IMR-90 (cell line): ENCODE results near the gene STMN3. TPM values are rescaled to one million over a fixed set of nuclear protein-coding genes. Genes with fewer than 3 reads are reported as not detected.

Source experiments
- ATAC-seq: fragments of 200-7000 bp; cut with Tn5 transposase; 2 replicates; pipeline ENCODE4 v1.9.1; 2020; ENCODE audit warnings: low read depth, mild to moderate bottlenecking, moderate library complexity
- Bru-seq: library from RNA; stranded (reverse); fragments of 400-500 nt; gene quantifications from one replicate; lab custom pipeline; 2021; lab: Mats Ljungman, UMichigan
- BruChase-seq, 2 experiments: library from RNA; stranded (reverse); fragments of 400-500 nt; gene quantifications; one replicate each; lab custom pipeline; 2021; lab: Mats Ljungman, UMichigan
- BruUV-seq: library from RNA; stranded (reverse); fragments of 400-500 nt; replicated peaks from 2 replicates; lab custom pipeline; 2021; lab: Mats Ljungman, UMichigan
- CTCF ChIA-PET: fragments of 300-600 bp; formaldehyde crosslinking; extraction: SDS; loops from one replicate; lab custom pipeline; 2021; ENCODE audit warnings: antibody characterized with exemption; lab: Yijun Ruan, JAX
- POLR2A ChIA-PET: fragments of 300-600 bp; sonication (Branson Sonifier 250); formaldehyde crosslinking; loops from one replicate; lab custom pipeline; 2022; ENCODE audit warnings: antibody characterized with exemption; ENCODE audit not compliant: unreplicated experiment; lab: Charles Lee
- DNase-seq: peaks from one replicate; pipeline ENCODE4 v3.0.0; 2013
- H2AFZ ChIP-seq: replicated peaks from 2 replicates; pipeline ENCODE3; 2013; ENCODE audit warnings: low read length, mild to moderate bottlenecking; ENCODE audit not compliant: poor library complexity
- H2AK5ac ChIP-seq: 2 replicates; pipeline ENCODE4 v1.6.1; 2013; ENCODE audit warnings: low read depth, low read length, inconsistent platforms
- H2AK9ac ChIP-seq: replicated peaks from 2 replicates; pipeline ENCODE3; 2013; ENCODE audit warnings: mild to moderate bottlenecking, low read depth, low read length, moderate library complexity; ENCODE audit not compliant: poor library complexity
- H2BK120ac ChIP-seq: 2 replicates; pipeline ENCODE4 v1.6.1; 2013; ENCODE audit warnings: low read depth, low read length, inconsistent platforms
- H2BK15ac ChIP-seq: 3 replicates; pipeline ENCODE4 v1.6.1; 2013; ENCODE audit warnings: low read depth, low read length, inconsistent platforms
- H2BK20ac ChIP-seq: 2 replicates; pipeline ENCODE4 v1.6.1; 2013; ENCODE audit warnings: low read depth, mild to moderate bottlenecking, inconsistent platforms, low read length, moderate library complexity
- H2BK5ac ChIP-seq: 2 replicates; pipeline ENCODE4 v1.6.1; 2013; ENCODE audit warnings: mild to moderate bottlenecking, low read depth, low read length, inconsistent platforms; ENCODE audit not compliant: poor library complexity, severe bottlenecking
- H3K14ac ChIP-seq: replicated peaks from 2 replicates; pipeline ENCODE4 v1.6.1; 2013; ENCODE audit warnings: low read depth, low read length, inconsistent platforms
- H3K18ac ChIP-seq: 2 replicates; pipeline ENCODE4 v1.6.1; 2013; ENCODE audit warnings: low read depth, low read length, control low read depth
- H3K23ac ChIP-seq: 2 replicates; pipeline ENCODE4 v1.6.1; 2013; ENCODE audit warnings: low read depth, low read length, inconsistent platforms
- H3K27ac ChIP-seq: 2 replicates; pipeline ENCODE4 v1.5.1; 2013; ENCODE audit warnings: mild to moderate bottlenecking, control low read depth, low read length; ENCODE audit not compliant: insufficient read depth
- H3K27me3 ChIP-seq: 2 replicates; pipeline ENCODE4 v1.6.1; 2013; ENCODE audit warnings: low read length; ENCODE audit not compliant: control insufficient read depth, insufficient read depth
- H3K36me3 ChIP-seq: 2 replicates; pipeline ENCODE4 v1.6.1; 2013; ENCODE audit warnings: low read length, mixed read lengths; ENCODE audit not compliant: control insufficient read depth, insufficient read depth
- H3K4ac ChIP-seq: 2 replicates; pipeline ENCODE4 v1.6.1; 2013; ENCODE audit warnings: low read depth, low read length, inconsistent platforms
- H3K4me1 ChIP-seq: 2 replicates; pipeline ENCODE4 v1.6.1; 2013; ENCODE audit warnings: low read length, mixed read lengths; ENCODE audit not compliant: control insufficient read depth, insufficient read depth
- H3K4me2 ChIP-seq: 2 replicates; pipeline ENCODE4 v1.6.1; 2013; ENCODE audit warnings: low read depth, mild to moderate bottlenecking, control low read depth, low read length, moderate library complexity
- H3K4me3 ChIP-seq: 2 replicates; pipeline ENCODE4 v1.5.1; 2013; ENCODE audit warnings: low read depth, mild to moderate bottlenecking, control low read depth, low read length, moderate library complexity; ENCODE audit not compliant: insufficient read depth
- H3K56ac ChIP-seq: 2 replicates; pipeline ENCODE4 v1.6.1; 2013; ENCODE audit warnings: low read length, inconsistent platforms; ENCODE audit not compliant: insufficient read depth; ENCODE audit errors: extremely low read depth
- H3K79me1 ChIP-seq, 2 experiments: 2 replicates each; pipeline ENCODE4 v1.6.1; 2013; ENCODE audit warnings: low read length in 2 of 2, inconsistent platforms in 1 of 2, low read depth in 1 of 2
- H3K9ac ChIP-seq: 2 replicates; pipeline ENCODE4 v1.6.1; 2013; ENCODE audit warnings: low read depth, low read length, control low read depth
- H3K9me1 ChIP-seq: 2 replicates; pipeline ENCODE4 v1.6.1; 2013; ENCODE audit warnings: low read length, inconsistent platforms; ENCODE audit not compliant: insufficient read depth
- H3K9me3 ChIP-seq: 2 replicates; pipeline ENCODE4 v1.6.1; 2013; ENCODE audit warnings: low read length; ENCODE audit not compliant: control insufficient read depth, insufficient read depth
- H4K20me1 ChIP-seq: 2 replicates; pipeline ENCODE4 v1.6.1; 2013; ENCODE audit warnings: low read length, inconsistent platforms; ENCODE audit not compliant: insufficient read depth
- H4K5ac ChIP-seq: 2 replicates; pipeline ENCODE4 v1.6.1; 2013; ENCODE audit warnings: mild to moderate bottlenecking, low read depth, low read length, control low read depth
- H4K8ac ChIP-seq, 2 experiments: 2 replicates each; pipeline ENCODE4 v1.6.1; 2013; ENCODE audit warnings: low read depth in 2 of 2, low read length in 2 of 2, control low read depth in 1 of 2, inconsistent platforms in 1 of 2
- H4K91ac ChIP-seq: 2 replicates; pipeline ENCODE4 v1.6.1; 2013; ENCODE audit warnings: low read depth, low read length, inconsistent platforms; ENCODE audit not compliant: insufficient read depth
- CEBPB ChIP-seq: IDR thresholded peaks from 2 replicates; pipeline ENCODE4 v1.6.1; 2012; ENCODE audit warnings: low read depth, low read length, improper control_type of control experiment
- FOS ChIP-seq: fragments of 150-350 bp; IDR thresholded peaks from 2 replicates; pipeline ENCODE4 v1.6.1; 2016; ENCODE audit warnings: low read depth, low read length
- MAZ ChIP-seq: IDR thresholded peaks from 2 replicates; pipeline ENCODE4 v1.6.1; 2012; ENCODE audit warnings: low read depth, mild to moderate bottlenecking, low read length, improper control_type of control experiment, moderate library complexity, borderline replicate concordance
- MXI1 ChIP-seq: IDR thresholded peaks from 2 replicates; pipeline ENCODE4 v1.6.1; 2012; ENCODE audit warnings: low read depth, mild to moderate bottlenecking, low read length, moderate library complexity, borderline replicate concordance
- RCOR1 ChIP-seq: IDR thresholded peaks from 2 replicates; pipeline ENCODE4 v1.6.1; 2012; ENCODE audit warnings: mild to moderate bottlenecking, low read length, improper control_type of control experiment; ENCODE audit not compliant: insufficient replicate concordance
- WGBS, 2 experiments: methylation state at CpG; one replicate each; pipeline versions ENCODE4 v1.1.5 to v1.1.7; 2013; ENCODE audit warnings: missing lambda C conversion rate in 2 of 2; ENCODE audit not compliant: insufficient read length in 1 of 2; ENCODE audit errors: extremely low coverage in 2 of 2; 5-methylcytosine and 5-hydroxymethylcytosine counted together
- dilution Hi-C: fragments of 300-500 bp; cut with HindIII; formaldehyde crosslinking; loops from one replicate; pipeline ENCODE4 v1.14.3; 2018; ENCODE audit warnings: low sequenced_read_pairs; ENCODE audit not compliant: unreplicated experiment
- in situ Hi-C: fragments of 300-500 bp; cut with MboI; formaldehyde crosslinking; loops from 3 replicates; pipeline ENCODE4 v1.14.3; 2019; ENCODE audit warnings: low sequenced_read_pairs, inconsistent platforms, mixed read lengths
- intact Hi-C: fragments of 100-400 bp; cut with micrococcal nuclease; formaldehyde crosslinking; loops from 2 replicates; pipeline ENCODE4 v1.10.0; 2022
- long read RNA-seq: library from polyadenylated mRNA; unstranded; transcript quantifications from one replicate; pipeline ENCODE4 v2.0.0, GENCODE V29; 2021; ENCODE audit not compliant: unreplicated experiment
- polyA plus RNA-seq, 3 experiments: library from polyadenylated mRNA; depleted of rRNA; stranded (reverse); fragments of >200 nt; gene quantifications; 2 replicates each; pipeline ENCODE4 v1.2.3, GENCODE V29; 2012; ENCODE audit warnings: low replicate concordance in 1 of 3
- total RNA-seq: library from RNA; depleted of rRNA; stranded (reverse); fragments of >200 nt; gene quantifications from 2 replicates; pipeline ENCODE4 v1.2.3, GENCODE V29; 2012; rRNA removed

STMN3 gene
- total RNA-seq (20.3 and 21.1 TPM in 2 replicates), polyA plus RNA-seq (2012; rRNA removed) (62.3 and 67.4 TPM in 2 replicates), Bru-seq, nascent RNA (percentile 27 among the genes with signal in this experiment), BruChase-seq, experiment 1, labeled RNA remaining after a 6-hour chase (percentile 39 among the genes with signal in this experiment), BruChase-seq, experiment 2, labeled RNA remaining after a 2-hour chase (percentile 31 among the genes with signal in this experiment)
- polyA plus RNA-seq (2012; cell fraction: cytosol; rRNA removed) = 33.4 and 56.7 TPM in 2 replicates
- 57.3 and 74.5 TPM in 2 replicates for polyA plus RNA-seq (2012; cell fraction: nucleus; rRNA removed; ENCODE audit: low replicate concordance)
- long read RNA-seq, transcript STMN3-201 (5 exons, 2,255 nt) = major isoform, 5 of 10 reads
- long read RNA-seq, partial matches to known transcripts = 0 of 10 reads
- long read RNA-seq, other reads (novel, unspliced or antisense) = 5 of 10 reads

- Histone ChIP-seq H3K9me3 (no peaks in the 10 kb centered on the region), H3K14ac (peak within 1 kb of the TSS; percentile 33; the same call in 1 of the 2 replicates), H4K20me1 (peaks cover 11% of the 10 kb centered on the region), H4K91ac (peak within 1 kb of the TSS; percentile 76), H3K18ac (peak within 1 kb of the TSS; percentile 74; the same call in 1 of the 2 replicates), H3K23ac (no peak within 1 kb of the TSS; the same call in 1 of the 2 replicates), H4K5ac (peak within 1 kb of the TSS; percentile 71; the same call in 1 of the 2 replicates), H3K4me1 (peaks cover 13% of the 10 kb centered on the region), H3K4ac (peak within 1 kb of the TSS; percentile 80), H3K9me1 (0 out of 2 replicates have a peak, but pooled peaks cover 9% of the 10 kb centered on the region), H3K9ac (peak within 1 kb of the TSS; percentile 77), H3K4me3 (peak within 1 kb of the TSS; percentile 53), H2BK120ac (peak within 1 kb of the TSS; percentile 39), H2AFZ (peak within 1 kb of the TSS; percentile 86), H3K36me3 (no peaks in the 10 kb centered on the region), H2BK15ac (peak within 1 kb of the TSS; percentile 40; the same call in 1 of the 3 replicates), H4K8ac (peak within 1 kb of the TSS; percentile 31 to 89; a peak in 2 of 4 replicates), H3K4me2 (peak within 1 kb of the TSS; percentile 82), H2BK5ac (peak within 1 kb of the TSS; percentile 37), H3K27me3 (no peaks in the 10 kb centered on the region), H2BK20ac (no peak within 1 kb of the TSS), H3K79me1 (peaks cover 0 to 14% of the 10 kb centered on the region in 2 experiments; a peak in 2 of 4 replicates), H2AK5ac (peak within 1 kb of the TSS; percentile 39), H2AK9ac (peak within 1 kb of the TSS; percentile 77), H3K56ac (no peak within 1 kb of the TSS), H3K27ac (peak within 1 kb of the TSS; percentile 87)
- in situ Hi-C loops (no loop called here), dilution Hi-C loops (no loop called here), intact Hi-C loops (loop anchor here (10.0 kb wide), 1 partner anchor 119 kb away; the partner anchor contains the start of gene PTK6)
- BruUV-seq = no TSS peak
- CTCF ChIA-PET = interaction anchor here (0.6 kb wide), 1 partner anchor 28 kb away, joined by 3 read pairs; no protein-coding TSS in a partner anchor
- ATAC-seq (peak; percentile 85), DNase-seq (peak; percentile 88)
- 2% methylated on average over 22 of the region's 73 CpGs; no CpG with 5 or more reads in 1 of the 2 experiments for WGBS, 2 experiments
- TF ChIP-seq CEBPB (no peak), MXI1 (peak; percentile 96), FOS (no peak), RCOR1 (peak; percentile 90), MAZ (peak; percentile 83; the same call in 1 of the 2 replicates)
- POLR2A ChIA-PET = no interaction called here
These were observed at the start of gene STMN3 for GRCh38 chr20:63653041-63653973. Gene STMN3, minus strand, starts transcription at chr20:63653424. Its CDS starts 79 bp downstream, at chr20:63653345.
